H1 (cell line): Measurements from ENCODE around the gene GSTT4. TPM values are rescaled to one million over a fixed set of nuclear protein-coding genes. Genes with fewer than 3 reads are reported as not detected.

ENCODE experiments used
- BCL11A ChIP-seq, 2 experiments: IDR thresholded peaks; one replicate each; pipeline ENCODE4 v1.6.1; 2011; ENCODE audit warnings: low read depth in 2 of 2, low read length in 2 of 2, mild to moderate bottlenecking in 2 of 2
- EGR1 ChIP-seq: IDR thresholded peaks from 2 replicates; pipeline ENCODE4 v1.6.1; 2011; ENCODE audit warnings: low read depth, low read length, borderline replicate concordance
- TAF1 ChIP-seq: IDR thresholded peaks from 2 replicates; pipeline ENCODE4 v1.6.1; 2011; ENCODE audit warnings: mild to moderate bottlenecking, low read depth, low read length
- polyA plus RNA-seq, 7 experiments: library from polyadenylated mRNA; depleted of rRNA in 3 of 7; stranded (reverse) in 5 of 7; unstranded in 2 of 7; fragments of >200 nt in 5 of 7; fragments of 200-250 nt in 2 of 7; gene quantifications; 1 replicate in 5 of 7; 2 replicates in 1 of 7; 4 replicates in 1 of 7; pipeline versions ENCODE4 v1.2.1 to v1.2.3, GENCODE V29; 2011 to 2013; ENCODE audit warnings: missing spikeins in 2 of 7, mixed read lengths in 2 of 7
- total RNA-seq: library from RNA; stranded (reverse); fragmentation: NEBNext Ultra II Directional; extraction: Animal tissue kit (Norgen Biotek cat#: 25700); gene quantifications from 2 replicates; pipeline ENCODE4 v1.2.1, GENCODE V29; 2021
- TF ChIP-seq, protein P1 (sequence below), 3 experiments: IDR thresholded peaks; 1 replicate in 2 of 3; 2 replicates in 1 of 3; pipeline versions ENCODE4 v1.5.1 to v1.6.1; 2011; ENCODE audit warnings: low read length in 3 of 3, mild to moderate bottlenecking in 3 of 3, inconsistent platforms in 2 of 3, low read depth in 1 of 3, moderate library complexity in 1 of 3; ENCODE audit not compliant: insufficient read depth in 1 of 3; ENCODE audit errors: control extremely low read depth in 1 of 3

Gene GSTT4
- total and polyA plus RNA-seq, 2 of the 8 experiments (the other 6 are each of a cell fraction or from before 2014, with no cell fraction given): 0.14 TPM; not detected in 1

- TF ChIP-seq BCL11A (IDR thresholded peaks at IDR 0.05; ENCODE audit: low read depth in 2 of 2, low read length in 2 of 2) (no peak), TAF1 (no peak), EGR1 (no peak)
- TF ChIP-seq, protein P1, sequence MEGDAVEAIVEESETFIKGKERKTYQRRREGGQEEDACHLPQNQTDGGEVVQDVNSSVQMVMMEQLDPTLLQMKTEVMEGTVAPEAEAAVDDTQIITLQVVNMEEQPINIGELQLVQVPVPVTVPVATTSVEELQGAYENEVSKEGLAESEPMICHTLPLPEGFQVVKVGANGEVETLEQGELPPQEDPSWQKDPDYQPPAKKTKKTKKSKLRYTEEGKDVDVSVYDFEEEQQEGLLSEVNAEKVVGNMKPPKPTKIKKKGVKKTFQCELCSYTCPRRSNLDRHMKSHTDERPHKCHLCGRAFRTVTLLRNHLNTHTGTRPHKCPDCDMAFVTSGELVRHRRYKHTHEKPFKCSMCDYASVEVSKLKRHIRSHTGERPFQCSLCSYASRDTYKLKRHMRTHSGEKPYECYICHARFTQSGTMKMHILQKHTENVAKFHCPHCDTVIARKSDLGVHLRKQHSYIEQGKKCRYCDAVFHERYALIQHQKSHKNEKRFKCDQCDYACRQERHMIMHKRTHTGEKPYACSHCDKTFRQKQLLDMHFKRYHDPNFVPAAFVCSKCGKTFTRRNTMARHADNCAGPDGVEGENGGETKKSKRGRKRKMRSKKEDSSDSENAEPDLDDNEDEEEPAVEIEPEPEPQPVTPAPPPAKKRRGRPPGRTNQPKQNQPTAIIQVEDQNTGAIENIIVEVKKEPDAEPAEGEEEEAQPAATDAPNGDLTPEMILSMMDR (IDR thresholded peaks at IDR 0.05; ENCODE audit: control extremely low read depth in 1 of 3, insufficient read depth in 1 of 3, low read depth in 1 of 3, low read length in 3 of 3): no peak
- TF ChIP-seq, all 59 proteins: peak for 0
Measured at GRCh38 chr22:24027991-24028390, 22.7 kb upstream of the GSTT4 start (continued).
